IMR-90 (cell line): Measurements from ENCODE around the gene FMN1.

ENCODE experiments used
- CHD1 ChIP-seq: IDR thresholded peaks from 2 replicates; pipeline ENCODE4 v1.6.1; 2012; ENCODE audit warnings: low read depth, low read length, improper control_type of control experiment
- ELK1 ChIP-seq: fragments of 150-350 bp; IDR thresholded peaks from 2 replicates; pipeline ENCODE4 v1.6.1; 2016; ENCODE audit warnings: low read depth, mild to moderate bottlenecking, low read length, moderate library complexity, borderline replicate concordance
- MXI1 ChIP-seq: IDR thresholded peaks from 2 replicates; pipeline ENCODE4 v1.6.1; 2012; ENCODE audit warnings: low read depth, mild to moderate bottlenecking, low read length, moderate library complexity, borderline replicate concordance
- POLR2A ChIP-seq: IDR thresholded peaks from 2 replicates; pipeline ENCODE4 v1.6.1; 2012; ENCODE audit warnings: mild to moderate bottlenecking, low read depth, low read length
- RAD21 ChIP-seq: IDR thresholded peaks from 2 replicates; pipeline ENCODE4 v1.6.1; 2012; ENCODE audit warnings: low read length, improper control_type of control experiment
- SMC3 ChIP-seq: fragments of 150-350 bp; IDR thresholded peaks from 2 replicates; pipeline ENCODE4 v1.6.1; 2016; ENCODE audit warnings: low read depth, mild to moderate bottlenecking, antibody characterized with exemption, low read length, moderate library complexity
- TF ChIP-seq, protein P1 (sequence below): conservative IDR thresholded peaks from 2 replicates; pipeline ENCODE4 v1.5.1; 2012; ENCODE audit warnings: mild to moderate bottlenecking, low read depth, low read length, improper control_type of control experiment
- TF ChIP-seq, protein P2 (sequence below): fragments of 150-350 bp; IDR thresholded peaks from 2 replicates; pipeline ENCODE4 v1.6.1; 2017; ENCODE audit warnings: mild to moderate bottlenecking, antibody characterized with exemption, low read length, low read depth

DNA sequence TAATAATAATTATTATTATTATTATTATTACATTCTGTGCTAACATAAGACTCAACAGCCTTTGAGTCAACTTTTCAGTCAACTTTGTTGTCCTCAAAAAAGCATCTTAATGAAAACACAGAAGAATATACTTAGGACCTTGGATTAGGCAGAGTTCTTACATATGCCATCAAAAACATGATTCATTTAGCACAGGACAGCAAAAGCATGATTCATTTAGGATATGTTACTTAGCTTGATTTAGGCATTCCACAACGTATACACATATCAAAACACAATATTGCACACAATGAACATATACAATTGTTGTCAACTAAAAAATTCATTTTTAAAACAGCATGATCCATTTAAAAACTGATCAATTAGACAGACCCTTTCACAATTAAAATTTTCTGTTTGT, 213.0 kb downstream of the FMN1 start:
- TF ChIP-seq, protein P1, sequence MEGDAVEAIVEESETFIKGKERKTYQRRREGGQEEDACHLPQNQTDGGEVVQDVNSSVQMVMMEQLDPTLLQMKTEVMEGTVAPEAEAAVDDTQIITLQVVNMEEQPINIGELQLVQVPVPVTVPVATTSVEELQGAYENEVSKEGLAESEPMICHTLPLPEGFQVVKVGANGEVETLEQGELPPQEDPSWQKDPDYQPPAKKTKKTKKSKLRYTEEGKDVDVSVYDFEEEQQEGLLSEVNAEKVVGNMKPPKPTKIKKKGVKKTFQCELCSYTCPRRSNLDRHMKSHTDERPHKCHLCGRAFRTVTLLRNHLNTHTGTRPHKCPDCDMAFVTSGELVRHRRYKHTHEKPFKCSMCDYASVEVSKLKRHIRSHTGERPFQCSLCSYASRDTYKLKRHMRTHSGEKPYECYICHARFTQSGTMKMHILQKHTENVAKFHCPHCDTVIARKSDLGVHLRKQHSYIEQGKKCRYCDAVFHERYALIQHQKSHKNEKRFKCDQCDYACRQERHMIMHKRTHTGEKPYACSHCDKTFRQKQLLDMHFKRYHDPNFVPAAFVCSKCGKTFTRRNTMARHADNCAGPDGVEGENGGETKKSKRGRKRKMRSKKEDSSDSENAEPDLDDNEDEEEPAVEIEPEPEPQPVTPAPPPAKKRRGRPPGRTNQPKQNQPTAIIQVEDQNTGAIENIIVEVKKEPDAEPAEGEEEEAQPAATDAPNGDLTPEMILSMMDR, result no peak
- TF ChIP-seq POLR2A (no peak), MXI1 (no peak), CHD1 (no peak), ELK1 (no peak), SMC3 (no peak), RAD21 (no peak)
- TF ChIP-seq, protein P2, sequence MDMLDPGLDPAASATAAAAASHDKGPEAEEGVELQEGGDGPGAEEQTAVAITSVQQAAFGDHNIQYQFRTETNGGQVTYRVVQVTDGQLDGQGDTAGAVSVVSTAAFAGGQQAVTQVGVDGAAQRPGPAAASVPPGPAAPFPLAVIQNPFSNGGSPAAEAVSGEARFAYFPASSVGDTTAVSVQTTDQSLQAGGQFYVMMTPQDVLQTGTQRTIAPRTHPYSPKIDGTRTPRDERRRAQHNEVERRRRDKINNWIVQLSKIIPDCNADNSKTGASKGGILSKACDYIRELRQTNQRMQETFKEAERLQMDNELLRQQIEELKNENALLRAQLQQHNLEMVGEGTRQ, result no peak
